Common myeloid progenitor, CD34-positive (primary cell): ENCODE data around the gene MBNL1.

ENCODE experiments used
- CTCF ChIA-PET: fragments of 350-600 bp; sonication (Branson Sonifier 250); formaldehyde crosslinking; loops from one replicate; lab custom pipeline; 2021; ENCODE audit warnings: antibody characterized with exemption; lab: Charles Lee
- POLR2A ChIA-PET: fragments of 350-600 bp; sonication (Branson Sonifier 250); formaldehyde crosslinking; loops from one replicate; lab custom pipeline; 2021; ENCODE audit warnings: antibody characterized with exemption; lab: Charles Lee
- DNase-seq, 3 donors: peaks; one replicate each; pipeline versions ENCODE4 v3.0.0 to v3.0.0-alpha.2; 2013
- H3K27ac ChIP-seq, 2 experiments: 1 replicate in 1 of 2; 2 replicates in 1 of 2; pipeline ENCODE4 v1.7.0; 2013; ENCODE audit warnings: inconsistent platforms in 2 of 2, low read length in 2 of 2, mild to moderate bottlenecking in 2 of 2, low read depth in 1 of 2, moderate library complexity in 1 of 2; ENCODE audit not compliant: severe bottlenecking in 2 of 2, insufficient read depth in 1 of 2, poor library complexity in 1 of 2
- H3K27me3 ChIP-seq, 5 experiments: replicated peaks in 2 of 5; 1 replicate in 3 of 5; 2 replicates in 2 of 5; pipeline versions ENCODE4 v1.6.1 to v1.7.0; 2013; ENCODE audit warnings: low read length in 4 of 5, mild to moderate bottlenecking in 2 of 5, moderate library complexity in 2 of 5, inconsistent platforms in 1 of 5; ENCODE audit not compliant: insufficient read depth in 5 of 5, control insufficient read depth in 4 of 5
- H3K36me3 ChIP-seq, 4 experiments: 1 replicate in 2 of 4; 2 replicates in 2 of 4; pipeline versions ENCODE4 v1.6.1 to v1.7.0; 2013; ENCODE audit warnings: low read length in 3 of 4, control low read depth in 1 of 4, mild to moderate bottlenecking in 1 of 4; ENCODE audit not compliant: control insufficient read depth in 4 of 4, insufficient read depth in 4 of 4
- H3K4me1 ChIP-seq, 4 experiments: 1 replicate in 3 of 4; 2 replicates in 1 of 4; pipeline versions ENCODE4 v1.6.1 to v1.7.1; 2013; ENCODE audit warnings: low read length in 3 of 4, mild to moderate bottlenecking in 3 of 4, control low read depth in 1 of 4, inconsistent platforms in 1 of 4, moderate library complexity in 1 of 4; ENCODE audit not compliant: control insufficient read depth in 4 of 4, insufficient read depth in 4 of 4; ENCODE audit errors: control extremely low read depth in 1 of 4
- H3K4me3 ChIP-seq, 7 experiments: 1 replicate in 4 of 7; 2 replicates in 3 of 7; pipeline versions ENCODE4 v1.5.1 to v1.7.0; 2013; ENCODE audit warnings: mild to moderate bottlenecking in 7 of 7, low read length in 6 of 7, moderate library complexity in 6 of 7, inconsistent platforms in 2 of 7, low read depth in 2 of 7, control low read depth in 1 of 7; ENCODE audit not compliant: insufficient read depth in 4 of 7, control insufficient read depth in 1 of 7; ENCODE audit errors: extremely low read depth in 1 of 7
- H3K9me3 ChIP-seq, 5 experiments: 1 replicate in 4 of 5; 2 replicates in 1 of 5; pipeline versions ENCODE4 v1.6.1 to v1.7.1; 2013; ENCODE audit warnings: low read length in 4 of 5, mild to moderate bottlenecking in 2 of 5, inconsistent platforms in 1 of 5, low read depth in 1 of 5, moderate library complexity in 1 of 5; ENCODE audit not compliant: control insufficient read depth in 4 of 5, insufficient read depth in 2 of 5; ENCODE audit errors: control extremely low read depth in 1 of 5
- WGBS: methylation state at CpG from one replicate; pipeline ENCODE4 v1.1.5; 2013; ENCODE audit not compliant: insufficient coverage; 5-methylcytosine and 5-hydroxymethylcytosine counted together

The MBNL1 gene

GRCh38 chr3:152338159-152338720 lies 69.5 kb downstream of the MBNL1 start:
- WGBS, result 95% methylated on average over 4 of the region's 5 CpGs
- Histone ChIP-seq H3K27ac (no peak overlapping the region), H3K4me3 (no peak overlapping the region), H3K27me3 (no peaks in the 10 kb centered on the region), H3K4me1 (peaks cover 0 to 36% (median 15%) of the 10 kb centered on the region in 4 experiments), H3K36me3 (peaks cover 12 to 62% (median 40%) of the 10 kb centered on the region in 4 experiments), H3K9me3 (no peaks in the 10 kb centered on the region)
- POLR2A ChIA-PET, result no interaction called here
- DNase-seq, result no peak
- CTCF ChIA-PET, result no interaction called here

GRCh38 chr3:152339881-152340505 lies 71.3 kb downstream of the MBNL1 start:
- peaks cover 0 to 21% (median 8%) of the 10 kb centered on the region in 4 experiments for H3K4me1 ChIP-seq
- H3K27me3 ChIP-seq, result no peaks in the 10 kb centered on the region
- no peaks in the 10 kb centered on the region for H3K9me3 ChIP-seq
- H3K36me3 ChIP-seq, result peaks cover 18 to 66% (median 45%) of the 10 kb centered on the region in 4 experiments
- POLR2A ChIA-PET, result no interaction called here
- 95% methylated on average over 3 of the region's 4 CpGs for WGBS
- H3K27ac ChIP-seq, result no peak overlapping the region
- H3K4me3 ChIP-seq, result no peak overlapping the region
- DNase-seq, result no peak
- CTCF ChIA-PET, result interaction anchor here (0.9 to 1.2 kb wide), 2 partner anchors 29 to 103 kb away, joined by 4 read pairs; no protein-coding TSS in a partner anchor

GRCh38 chr3:152345233-152345632 lies 76.5 kb downstream of the MBNL1 start:
- Histone ChIP-seq H3K4me3 (no peak overlapping the region), H3K27ac (no peak overlapping the region), H3K4me1 (peaks cover 0 to 12% (median 6%) of the 10 kb centered on the region in 4 experiments), H3K9me3 (no peaks in the 10 kb centered on the region), H3K36me3 (peaks cover 20 to 65% (median 39%) of the 10 kb centered on the region in 4 experiments), H3K27me3 (no peaks in the 10 kb centered on the region)
- WGBS, result 100% methylated on average over 1 of the region's 1 CpG
- DNase-seq, result no peak
- POLR2A ChIA-PET, result interaction anchor here (0.8 to 1.4 kb wide), 2 partner anchors 13 to 37 kb away, joined by 3 read pairs; no protein-coding TSS in a partner anchor
- CTCF ChIA-PET, result interaction anchor here (1.1 kb wide), 1 partner anchor 13 kb away, joined by 4 read pairs; no protein-coding TSS in a partner anchor

GRCh38 chr3:152346058-152346457 lies 77.3 kb downstream of the MBNL1 start:
- DNase-seq, result no peak
- no peaks in the 10 kb centered on the region for H3K9me3 ChIP-seq
- H3K36me3 ChIP-seq, result peaks cover 15 to 60% (median 34%) of the 10 kb centered on the region in 4 experiments
- ChIA-PET POLR2A (interaction anchor here (0.5 to 1.4 kb wide), 2 partner anchors 38 to 53 kb away, joined by 3 to 4 read pairs; no protein-coding TSS in a partner anchor), CTCF (interaction anchor here (0.8 to 1.6 kb wide), 4 partner anchors 9 to 43 kb away, joined by 3 to 5 read pairs (median 4); no protein-coding TSS in a partner anchor)
- WGBS, result 86% methylated on average over 1 of the region's 4 CpGs
- no peaks in the 10 kb centered on the region for H3K27me3 ChIP-seq
- peaks cover 0 to 16% (median 7%) of the 10 kb centered on the region in 4 experiments for H3K4me1 ChIP-seq
- H3K4me3 ChIP-seq, result no peak overlapping the region
- H3K27ac ChIP-seq, result no peak overlapping the region

GRCh38 chr3:152346740-152347139 lies 78.0 kb downstream of the MBNL1 start:
- no peaks in the 10 kb centered on the region for H3K27me3 ChIP-seq
- peaks cover 0 to 16% (median 7%) of the 10 kb centered on the region in 4 experiments for H3K4me1 ChIP-seq
- H3K9me3 ChIP-seq, result no peaks in the 10 kb centered on the region
- H3K4me3 ChIP-seq, result no peak overlapping the region
- WGBS, result no CpG with 5 or more reads among the region's 2 CpGs
- H3K36me3 ChIP-seq, result peaks cover 13 to 59% (median 31%) of the 10 kb centered on the region in 4 experiments
- CTCF ChIA-PET, result interaction anchor here (0.7 to 1.6 kb wide), 4 partner anchors 10 to 18 kb away, joined by 3 to 5 read pairs (median 4); no protein-coding TSS in a partner anchor
- POLR2A ChIA-PET, result interaction anchor here (0.5 to 0.6 kb wide), 2 partner anchors 11 to 52 kb away, joined by 3 to 4 read pairs; no protein-coding TSS in a partner anchor
- no peak overlapping the region for H3K27ac ChIP-seq
- DNase-seq, result peak in 2 of 3 donors; percentile 31 to 44

GRCh38 chr3:152348436-152349177 lies 79.9 kb downstream of the MBNL1 start:
- H3K27me3 ChIP-seq, result no peaks in the 10 kb centered on the region
- H3K36me3 ChIP-seq, result peaks cover 12 to 52% (median 28%) of the 10 kb centered on the region in 4 experiments
- H3K27ac ChIP-seq, result peak overlapping the region in 1 of 2 experiments; percentile 2
- H3K9me3 ChIP-seq, result no peaks in the 10 kb centered on the region
- ChIA-PET POLR2A (no interaction called here), CTCF (no interaction called here)
- no peak for DNase-seq
- H3K4me1 ChIP-seq, result peaks cover 0 to 16% (median 7%) of the 10 kb centered on the region in 4 experiments
- no peak overlapping the region for H3K4me3 ChIP-seq
- no CpG with 5 or more reads among the region's 2 CpGs for WGBS
